NCI-H2196 treated with DMSO at 0.1 percent for 48 hours (cell line): ENCODE results near the gene RPS6KA4.
A peak's percentile ranks its signal among the peaks of the same experiment; 100 is the strongest.
"Not testable (repeated sequence)": the region's sequence is repeated elsewhere in the genome, so short reads cannot be mapped to it uniquely, and the experiment has no call there.

ENCODE experiments used
- DNase-seq: peaks from one replicate; lab custom pipeline; 2025; ENCODE audit not compliant: unreplicated experiment; lab: John Stamatoyannopoulos, UW

The RPS6KA4 gene

GRCh38 chr11:64358907-64359711, at the start of gene RPS6KA4:
RPS6KA4 (plus strand) TSS chr11:64359162; CDS start chr11:64359236, 74 bp downstream.
- no peak for DNase-seq

GRCh38 chr11:64312947-64313346, 46.0 kb upstream of the RPS6KA4 start:
- DNase-seq: no peak

DNA sequence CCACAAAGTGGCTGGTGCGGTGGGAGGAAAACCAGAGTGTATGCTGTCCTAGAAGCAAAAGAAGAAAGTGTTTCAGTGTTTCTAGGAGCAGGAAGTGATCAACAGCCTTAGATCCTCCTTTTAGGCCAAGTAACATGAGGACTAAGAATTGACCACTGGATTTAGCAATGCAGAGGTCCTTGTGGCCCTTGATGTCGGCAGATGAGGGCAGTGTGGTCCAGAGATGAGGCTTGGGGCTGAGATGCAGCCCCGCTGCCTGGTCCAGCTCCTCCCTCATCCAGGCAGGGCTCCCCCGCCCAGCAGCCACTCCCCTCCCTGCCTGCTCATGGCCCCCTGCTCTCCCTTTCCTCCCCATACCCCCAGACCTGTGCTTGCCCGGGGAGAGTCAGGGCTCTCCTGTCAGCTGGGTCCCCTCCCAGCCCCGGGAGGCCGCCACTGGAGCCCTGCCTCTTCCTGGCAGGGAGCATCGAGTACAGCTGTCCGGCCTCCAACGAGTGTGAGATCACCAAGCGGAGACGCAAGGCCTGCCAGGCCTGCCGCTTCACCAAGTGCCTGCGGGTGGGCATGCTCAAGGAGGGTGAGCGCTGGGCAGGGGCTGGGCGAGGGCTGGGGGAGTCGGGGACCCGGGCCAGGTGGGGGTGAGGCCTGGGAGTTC, 45.3 kb upstream of the RPS6KA4 start:
- no peak for DNase-seq

DNA sequence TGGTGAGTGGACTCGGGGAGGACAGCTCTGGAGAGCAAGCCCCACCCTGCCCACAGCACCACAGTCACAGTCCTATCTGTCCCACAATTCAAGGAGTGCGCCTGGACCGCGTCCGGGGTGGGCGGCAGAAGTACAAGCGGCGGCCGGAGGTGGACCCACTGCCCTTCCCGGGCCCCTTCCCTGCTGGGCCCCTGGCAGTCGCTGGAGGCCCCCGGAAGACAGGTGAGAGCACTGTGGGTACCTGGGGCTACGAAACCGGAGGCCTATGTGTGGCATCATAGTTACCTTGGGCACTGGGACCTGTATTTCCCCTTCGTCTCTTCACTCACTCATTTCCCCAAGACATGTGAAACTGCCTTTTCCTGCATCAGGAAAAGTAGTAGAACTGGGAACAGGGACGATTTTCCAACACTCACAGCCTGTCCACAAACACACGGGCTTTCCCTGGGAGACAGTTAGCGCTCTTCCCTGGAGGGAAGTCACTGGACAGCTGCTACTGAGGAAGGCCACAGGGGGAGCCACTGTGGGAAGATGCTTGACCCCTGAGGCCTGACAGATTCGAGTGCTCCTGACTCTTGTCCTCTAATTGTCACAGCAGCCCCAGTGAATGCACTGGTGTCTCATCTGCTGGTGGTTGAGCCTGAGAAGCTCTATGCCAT, 44.7 kb upstream of the RPS6KA4 start:
- DNase-seq: no peak

DNA sequence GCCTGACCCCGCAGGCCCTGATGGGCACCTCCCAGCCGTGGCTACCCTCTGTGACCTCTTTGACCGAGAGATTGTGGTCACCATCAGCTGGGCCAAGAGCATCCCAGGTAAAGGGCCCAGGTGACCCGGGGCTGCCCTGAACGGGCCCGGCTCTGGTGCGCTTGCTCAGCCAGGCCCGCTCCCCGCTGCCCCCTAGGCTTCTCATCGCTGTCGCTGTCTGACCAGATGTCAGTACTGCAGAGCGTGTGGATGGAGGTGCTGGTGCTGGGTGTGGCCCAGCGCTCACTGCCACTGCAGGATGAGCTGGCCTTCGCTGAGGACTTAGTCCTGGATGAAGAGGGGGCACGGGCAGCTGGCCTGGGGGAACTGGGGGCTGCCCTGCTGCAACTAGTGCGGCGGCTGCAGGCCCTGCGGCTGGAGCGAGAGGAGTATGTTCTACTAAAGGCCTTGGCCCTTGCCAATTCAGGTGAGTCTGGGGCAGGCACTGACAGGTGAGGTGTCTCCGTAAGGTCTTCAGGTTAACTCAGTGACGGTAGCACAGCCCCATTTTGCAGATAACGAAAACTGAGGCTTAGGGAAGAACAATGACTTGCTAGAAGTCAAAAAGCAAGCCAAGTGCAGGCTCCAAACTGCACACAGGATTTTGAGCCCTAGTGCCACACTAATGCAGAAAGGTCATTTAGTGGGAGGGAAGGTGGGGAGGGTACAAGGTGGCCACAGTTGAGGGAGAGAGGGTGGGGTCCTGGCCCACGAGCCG, 44.0 kb upstream of the RPS6KA4 start:
- DNase-seq: no peak

DNA sequence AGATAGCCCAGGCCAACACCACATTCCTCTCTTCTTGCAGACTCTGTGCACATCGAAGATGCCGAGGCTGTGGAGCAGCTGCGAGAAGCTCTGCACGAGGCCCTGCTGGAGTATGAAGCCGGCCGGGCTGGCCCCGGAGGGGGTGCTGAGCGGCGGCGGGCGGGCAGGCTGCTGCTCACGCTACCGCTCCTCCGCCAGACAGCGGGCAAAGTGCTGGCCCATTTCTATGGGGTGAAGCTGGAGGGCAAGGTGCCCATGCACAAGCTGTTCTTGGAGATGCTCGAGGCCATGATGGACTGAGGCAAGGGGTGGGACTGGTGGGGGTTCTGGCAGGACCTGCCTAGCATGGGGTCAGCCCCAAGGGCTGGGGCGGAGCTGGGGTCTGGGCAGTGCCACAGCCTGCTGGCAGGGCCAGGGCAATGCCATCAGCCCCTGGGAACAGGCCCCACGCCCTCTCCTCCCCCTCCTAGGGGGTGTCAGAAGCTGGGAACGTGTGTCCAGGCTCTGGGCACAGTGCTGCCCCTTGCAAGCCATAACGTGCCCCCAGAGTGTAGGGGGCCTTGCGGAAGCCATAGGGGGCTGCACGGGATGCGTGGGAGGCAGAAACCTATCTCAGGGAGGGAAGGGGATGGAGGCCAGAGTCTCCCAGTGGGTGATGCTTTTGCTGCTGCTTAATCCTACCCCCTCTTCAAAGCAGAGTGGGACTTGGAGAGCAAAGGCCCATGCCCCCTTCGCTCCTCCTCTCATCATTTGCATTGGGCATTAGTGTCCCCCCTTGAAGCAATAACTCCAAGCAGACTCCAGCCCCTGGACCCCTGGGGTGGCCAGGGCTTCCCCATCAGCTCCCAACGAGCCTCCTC, 43.1 kb upstream of the RPS6KA4 start:
- DNase-seq: not testable (repeated sequence)

DNA sequence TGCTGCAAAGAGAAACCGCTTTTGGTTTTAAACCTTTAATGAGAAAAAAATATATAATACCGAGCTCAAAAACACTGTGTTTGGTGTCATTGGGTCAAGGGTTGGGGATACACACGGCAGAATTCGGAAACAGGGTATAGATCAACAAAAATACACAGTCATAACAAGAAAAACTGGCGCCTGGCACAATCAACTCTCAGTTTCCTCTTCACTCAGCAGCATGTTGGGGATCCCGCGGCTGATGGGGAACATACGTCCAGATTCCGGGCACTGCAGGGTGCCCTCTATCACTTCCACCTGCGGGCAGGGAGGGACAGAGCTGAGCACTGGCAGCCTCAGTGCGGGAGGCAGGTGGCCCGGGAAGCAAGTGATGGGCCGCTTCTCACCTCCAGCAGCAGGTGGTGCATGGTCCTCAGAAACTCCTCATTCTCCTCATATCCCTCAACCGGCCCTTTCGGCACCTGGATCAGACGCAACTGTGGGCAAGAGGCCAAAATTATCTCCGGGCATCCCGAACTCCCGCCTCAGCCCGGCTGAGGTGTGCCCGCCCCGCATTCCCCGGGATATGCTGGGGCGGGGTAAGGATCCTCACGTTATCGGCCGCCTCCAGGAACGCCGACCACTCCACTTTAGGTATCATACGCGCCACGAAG, 42.2 kb upstream of the RPS6KA4 start:
- DNase-seq: peak; percentile 49

DNA sequence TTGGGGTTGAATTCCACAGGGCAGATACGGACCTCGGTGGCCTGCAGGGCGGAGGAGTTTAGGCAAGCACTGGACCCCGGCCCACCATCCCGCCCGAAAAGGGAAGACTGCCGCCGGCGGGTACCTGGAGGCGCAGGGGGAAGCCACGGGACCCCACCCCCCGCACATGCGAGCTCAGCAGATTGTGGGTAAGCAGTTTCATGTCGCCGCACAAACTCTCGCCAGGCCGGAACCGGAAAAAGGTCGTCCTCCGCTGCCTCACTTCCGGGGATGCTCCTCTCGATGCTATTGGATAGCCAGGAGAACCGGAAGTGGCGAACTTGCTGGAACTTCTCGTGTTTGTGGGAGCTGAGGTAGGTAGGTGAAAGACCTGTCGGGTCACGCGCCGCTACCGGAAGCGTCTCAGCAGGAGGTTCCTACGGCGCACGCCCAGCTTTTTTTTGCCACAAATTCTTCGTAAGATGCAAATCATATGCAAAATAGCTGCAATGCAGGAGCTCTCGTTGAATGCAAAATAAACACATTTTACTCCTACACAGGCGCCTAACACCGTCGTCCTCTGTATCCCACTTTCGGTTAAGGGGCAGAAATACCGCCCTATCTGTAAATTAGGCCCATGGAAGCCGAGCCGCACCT, 41.5 kb upstream of the RPS6KA4 start, which contains the start of gene TRMT112:
Gene TRMT112 (minus strand): TSS at position 235 of the 636 bp plus-strand sequence. CDS start 33 bp downstream, at position 202.
- peak; percentile 98 for DNase-seq

DNA sequence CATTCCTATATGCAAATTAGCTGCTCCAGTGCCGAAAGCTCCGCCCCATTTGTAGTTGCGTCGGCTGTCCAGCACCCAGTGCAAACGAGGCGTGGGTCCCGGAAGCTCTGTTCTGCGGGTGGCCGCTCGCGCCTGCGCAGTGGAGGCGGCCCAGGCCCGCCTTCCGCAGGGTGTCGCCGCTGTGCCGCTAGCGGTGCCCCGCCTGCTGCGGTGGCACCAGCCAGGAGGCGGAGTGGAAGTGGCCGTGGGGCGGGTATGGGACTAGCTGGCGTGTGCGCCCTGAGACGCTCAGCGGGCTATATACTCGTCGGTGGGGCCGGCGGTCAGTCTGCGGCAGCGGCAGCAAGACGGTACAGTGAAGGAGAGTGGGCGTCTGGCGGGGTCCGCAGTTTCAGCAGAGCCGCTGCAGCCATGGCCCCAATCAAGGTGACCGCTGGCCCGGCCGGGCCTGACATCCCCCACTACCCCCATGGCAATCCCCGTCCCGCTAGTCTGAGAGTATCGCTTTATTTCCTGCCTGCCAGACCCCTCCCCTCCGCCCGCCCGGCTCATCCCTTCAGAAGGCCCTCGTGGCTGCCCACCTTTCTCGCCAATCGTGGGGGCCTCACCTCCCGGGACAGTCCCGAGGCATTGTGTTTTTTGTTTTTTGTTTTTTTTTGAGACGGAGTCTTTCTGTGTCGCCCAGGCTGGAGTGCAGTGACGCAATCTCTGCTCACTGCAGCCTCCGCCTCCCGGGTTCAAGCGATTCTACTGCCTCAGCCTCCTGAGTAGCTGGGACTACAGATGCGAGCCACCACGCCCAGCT, 40.8 kb upstream of the RPS6KA4 start, which contains the start of gene PRDX5:
Gene PRDX5 (plus strand): TSS at position 161 of the 805 bp plus-strand sequence. CDS start 95 bp downstream, at position 256.
- peak; percentile 92 for DNase-seq

- DNase-seq: no peak
Observed at GRCh38 chr11:64318766-64319761, 39.9 kb upstream of the RPS6KA4 start.

DNA sequence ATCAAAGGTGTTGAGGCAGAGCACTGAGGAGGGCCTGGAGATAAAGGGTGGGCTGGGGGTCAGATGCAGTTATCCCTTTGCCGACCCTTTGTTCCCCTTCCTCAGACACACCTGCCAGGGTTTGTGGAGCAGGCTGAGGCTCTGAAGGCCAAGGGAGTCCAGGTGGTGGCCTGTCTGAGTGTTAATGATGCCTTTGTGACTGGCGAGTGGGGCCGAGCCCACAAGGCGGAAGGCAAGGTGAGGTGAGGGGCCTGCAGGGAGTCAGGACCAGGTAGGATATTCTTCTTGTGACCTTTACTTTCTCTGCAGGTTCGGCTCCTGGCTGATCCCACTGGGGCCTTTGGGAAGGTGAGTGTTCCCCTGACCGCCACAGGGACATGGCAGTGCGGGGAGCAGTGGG, 38.4 kb upstream of the RPS6KA4 start:
- DNase-seq: no peak

DNA sequence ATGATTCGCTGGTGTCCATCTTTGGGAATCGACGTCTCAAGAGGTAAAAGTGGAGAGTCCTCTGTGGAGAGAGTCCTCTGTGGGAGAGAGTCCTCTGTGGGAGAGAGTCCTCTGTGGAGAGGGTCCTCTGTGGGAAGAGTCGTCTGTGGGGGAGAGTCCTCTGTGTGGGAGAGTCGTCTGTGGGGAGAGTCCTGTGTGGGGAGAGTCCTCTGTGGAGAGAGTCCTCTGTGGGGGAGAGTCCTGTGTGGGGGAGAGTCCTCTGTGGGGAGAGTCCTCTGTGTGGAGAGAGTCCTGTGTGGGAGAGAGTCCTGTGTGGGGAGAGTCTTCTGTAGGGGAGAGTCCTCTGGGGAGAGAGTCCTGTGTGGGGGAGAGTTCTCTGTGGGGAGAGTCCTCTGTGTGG, 37.9 kb upstream of the RPS6KA4 start:
- DNase-seq: no peak

- DNase-seq: peak; percentile 74
Observed at GRCh38 chr11:64321533-64321932, 37.4 kb upstream of the RPS6KA4 start.

GRCh38 chr11:64322925-64323260, 36.1 kb upstream of the RPS6KA4 start:
- DNase-seq: no peak

- DNase-seq: no peak
Observed at GRCh38 chr11:64323373-64323772, 35.6 kb upstream of the RPS6KA4 start.

DNA sequence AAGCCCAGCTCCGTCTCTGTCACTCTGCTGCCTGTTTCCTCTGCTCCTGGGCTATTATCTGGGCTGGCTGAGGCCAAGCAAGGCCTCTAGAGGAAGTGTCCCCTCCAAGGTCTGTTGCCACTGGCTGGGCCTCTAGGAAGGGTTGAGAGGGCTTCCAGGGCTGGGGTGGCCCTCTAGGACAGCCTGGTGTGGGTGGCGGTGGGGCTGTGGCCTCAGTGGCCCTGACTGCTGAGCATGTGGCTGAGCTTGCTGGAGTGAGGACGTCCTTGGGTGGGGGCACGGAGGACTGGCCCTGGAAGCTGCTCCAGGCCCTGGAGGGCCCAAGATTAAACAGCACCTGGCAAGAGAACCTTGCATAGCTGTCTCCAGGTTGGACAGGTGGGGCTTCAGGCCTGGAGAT, 35.0 kb upstream of the RPS6KA4 start:
- DNase-seq: not testable (repeated sequence)
